Osteoblast (primary cell): ENCODE results near the gene NHERF2. TPM values are rescaled to one million over a fixed set of nuclear protein-coding genes. Genes with fewer than 3 reads are reported as not detected.

ENCODE experiments used
- DNase-seq: peaks from one replicate; pipeline ENCODE4 v3.0.0; 2011; ENCODE audit warnings: low spot score, mixed read lengths; ENCODE audit not compliant: insufficient read length; ENCODE audit errors: missing footprints
- H2AFZ ChIP-seq: 2 replicates; pipeline ENCODE4 v1.6.0; 2011; ENCODE audit warnings: mild to moderate bottlenecking, low read length
- H3K27ac ChIP-seq: 2 replicates; pipeline ENCODE4 v1.5.1; 2011; ENCODE audit warnings: mild to moderate bottlenecking, low read depth, low read length, moderate library complexity
- H3K27me3 ChIP-seq: 2 replicates; pipeline ENCODE4 v1.6.0; 2012; ENCODE audit warnings: mild to moderate bottlenecking, control low read depth, inconsistent platforms, low read length, moderate library complexity; ENCODE audit not compliant: insufficient read depth
- H3K36me3 ChIP-seq: 2 replicates; pipeline ENCODE4 v1.5.1; 2011; ENCODE audit warnings: mild to moderate bottlenecking, low read length, control low read depth, moderate library complexity; ENCODE audit not compliant: insufficient read depth
- H3K4me1 ChIP-seq: 2 replicates; pipeline ENCODE4 v1.5.1; 2011; ENCODE audit warnings: mild to moderate bottlenecking, low read length, control low read depth, moderate library complexity; ENCODE audit not compliant: insufficient read depth
- H3K4me2 ChIP-seq: 2 replicates; pipeline ENCODE4 v1.6.0; 2011; ENCODE audit warnings: mild to moderate bottlenecking, low read length; ENCODE audit not compliant: insufficient read depth
- H3K4me3 ChIP-seq: fragments of 200-600 bp; sonication (generic); 3 replicates; pipeline ENCODE4 v1.5.1; 2012; ENCODE audit warnings: mild to moderate bottlenecking, low read length, inconsistent platforms; ENCODE audit not compliant: insufficient read depth
- H3K79me2 ChIP-seq: 2 replicates; pipeline ENCODE4 v1.6.0; 2012; ENCODE audit warnings: mild to moderate bottlenecking, low read length, control low read depth, inconsistent platforms; ENCODE audit not compliant: insufficient read depth
- H3K9me3 ChIP-seq: 2 replicates; pipeline ENCODE4 v1.5.1; 2011; ENCODE audit warnings: low read depth, low read length, control low read depth
- H4K20me1 ChIP-seq: 2 replicates; pipeline ENCODE4 v1.6.0; 2012; ENCODE audit warnings: mild to moderate bottlenecking, low read length, control low read depth; ENCODE audit not compliant: insufficient read depth
- total RNA-seq: library from RNA; depleted of rRNA; stranded (reverse); fragments of >200 nt; gene quantifications from 2 replicates; pipeline ENCODE4 v1.2.3, GENCODE V29; 2012
- TF ChIP-seq, protein P1 (sequence below): IDR thresholded peaks from 2 replicates; pipeline ENCODE4 v1.5.1; 2011; ENCODE audit warnings: mild to moderate bottlenecking, low read depth, low read length, moderate library complexity; ENCODE audit errors: extremely low read depth

NHERF2 gene
- total RNA-seq, 1 donor: 33.7 TPM

DNA sequence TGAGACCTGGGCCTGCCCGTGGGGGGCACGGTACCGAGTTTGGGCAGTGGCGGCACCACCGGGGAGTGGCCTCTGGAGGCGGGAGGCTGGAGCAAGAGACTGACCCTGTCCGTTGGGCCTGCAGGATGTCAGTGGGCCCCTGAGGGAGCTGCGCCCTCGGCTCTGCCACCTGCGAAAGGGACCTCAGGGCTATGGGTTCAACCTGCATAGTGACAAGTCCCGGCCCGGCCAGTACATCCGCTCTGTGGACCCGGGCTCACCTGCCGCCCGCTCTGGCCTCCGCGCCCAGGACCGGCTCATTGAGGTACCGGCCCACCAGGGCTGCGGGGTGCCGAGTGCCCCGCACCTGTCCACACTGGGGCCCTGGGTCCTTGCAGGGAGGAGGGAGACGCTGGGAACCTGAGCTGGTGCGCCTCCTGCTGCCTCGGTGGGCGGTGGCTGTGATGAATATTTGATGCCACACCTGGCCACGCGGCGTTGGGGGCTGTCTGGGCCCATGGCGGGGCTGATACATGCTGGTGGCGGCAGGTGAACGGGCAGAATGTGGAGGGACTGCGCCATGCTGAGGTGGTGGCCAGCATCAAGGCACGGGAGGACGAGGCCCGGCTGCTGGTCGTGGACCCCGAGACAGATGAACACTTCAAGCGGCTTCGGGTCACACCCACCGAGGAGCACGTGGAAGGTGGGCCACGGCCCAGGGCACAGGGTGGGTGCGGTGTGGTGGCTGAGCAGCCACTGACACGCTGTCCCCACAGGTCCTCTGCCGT lies 9.7 kb downstream of the NHERF2 start:
- Histone ChIP-seq H4K20me1 (no peaks in the 10 kb centered on the region), H3K27me3 (no peaks in the 10 kb centered on the region), H3K4me3 (peak overlapping the region; percentile 44), H3K4me1 (peaks cover 53% of the 10 kb centered on the region), H3K36me3 (peaks cover 20% of the 10 kb centered on the region), H3K79me2 (peaks cover 19% of the 10 kb centered on the region), H3K9me3 (no peaks in the 10 kb centered on the region), H2AFZ (peak overlapping the region; percentile 59), H3K4me2 (peak overlapping the region; percentile 73), H3K27ac (peak overlapping the region; percentile 86)
- TF ChIP-seq, protein P1, sequence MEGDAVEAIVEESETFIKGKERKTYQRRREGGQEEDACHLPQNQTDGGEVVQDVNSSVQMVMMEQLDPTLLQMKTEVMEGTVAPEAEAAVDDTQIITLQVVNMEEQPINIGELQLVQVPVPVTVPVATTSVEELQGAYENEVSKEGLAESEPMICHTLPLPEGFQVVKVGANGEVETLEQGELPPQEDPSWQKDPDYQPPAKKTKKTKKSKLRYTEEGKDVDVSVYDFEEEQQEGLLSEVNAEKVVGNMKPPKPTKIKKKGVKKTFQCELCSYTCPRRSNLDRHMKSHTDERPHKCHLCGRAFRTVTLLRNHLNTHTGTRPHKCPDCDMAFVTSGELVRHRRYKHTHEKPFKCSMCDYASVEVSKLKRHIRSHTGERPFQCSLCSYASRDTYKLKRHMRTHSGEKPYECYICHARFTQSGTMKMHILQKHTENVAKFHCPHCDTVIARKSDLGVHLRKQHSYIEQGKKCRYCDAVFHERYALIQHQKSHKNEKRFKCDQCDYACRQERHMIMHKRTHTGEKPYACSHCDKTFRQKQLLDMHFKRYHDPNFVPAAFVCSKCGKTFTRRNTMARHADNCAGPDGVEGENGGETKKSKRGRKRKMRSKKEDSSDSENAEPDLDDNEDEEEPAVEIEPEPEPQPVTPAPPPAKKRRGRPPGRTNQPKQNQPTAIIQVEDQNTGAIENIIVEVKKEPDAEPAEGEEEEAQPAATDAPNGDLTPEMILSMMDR: no peak
- no peak for DNase-seq

GRCh38 chr16:2037115-2037514 lies 10.4 kb downstream of the NHERF2 start:
- Histone ChIP-seq H3K36me3 (peaks cover 20% of the 10 kb centered on the region), H2AFZ (no peak overlapping the region), H3K4me2 (no peak overlapping the region), H3K27ac (no peak overlapping the region), H3K27me3 (no peaks in the 10 kb centered on the region), H3K4me3 (no peak overlapping the region), H4K20me1 (no peaks in the 10 kb centered on the region), H3K9me3 (no peaks in the 10 kb centered on the region), H3K4me1 (peaks cover 53% of the 10 kb centered on the region), H3K79me2 (peaks cover 19% of the 10 kb centered on the region)
- DNase-seq: no peak
- TF ChIP-seq, protein P1: no peak

DNA sequence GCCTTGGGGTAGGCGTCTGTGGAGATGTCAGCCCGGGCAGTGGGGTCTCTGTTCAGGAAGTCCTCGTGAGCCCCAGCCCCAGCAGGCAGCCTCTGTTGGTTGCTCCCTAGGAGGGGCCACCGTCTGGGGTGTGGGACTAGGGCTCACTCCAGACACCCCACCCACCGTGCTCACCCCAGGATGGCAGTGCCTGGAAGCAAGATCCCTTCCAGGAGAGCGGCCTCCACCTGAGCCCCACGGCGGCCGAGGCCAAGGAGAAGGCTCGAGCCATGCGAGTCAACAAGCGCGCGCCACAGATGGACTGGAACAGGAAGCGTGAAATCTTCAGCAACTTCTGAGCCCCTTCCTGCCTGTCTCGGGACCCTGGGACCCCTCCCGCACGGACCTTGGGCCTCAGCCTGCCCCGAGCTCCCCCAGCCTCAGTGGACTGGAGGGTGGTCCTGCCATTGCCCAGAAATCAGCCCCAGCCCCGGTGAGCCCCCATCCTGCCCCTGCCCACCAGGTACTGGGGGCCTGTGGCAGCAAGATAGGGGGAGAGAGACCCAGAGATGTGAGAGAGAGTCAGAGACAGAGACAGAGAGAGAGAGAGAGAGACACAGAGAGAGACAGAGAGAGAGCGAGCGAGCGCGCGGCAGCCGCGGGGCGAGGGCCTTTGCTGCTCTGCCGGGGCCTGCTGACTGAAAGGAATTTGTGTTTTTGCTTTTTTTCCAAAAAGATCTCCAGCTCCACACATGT lies 11.1 kb downstream of the NHERF2 start:
- Histone ChIP-seq H3K27me3 (no peaks in the 10 kb centered on the region), H3K27ac (no peak overlapping the region), H3K4me3 (no peak overlapping the region), H3K4me2 (no peak overlapping the region), H3K9me3 (no peaks in the 10 kb centered on the region), H4K20me1 (no peaks in the 10 kb centered on the region), H3K4me1 (peaks cover 50% of the 10 kb centered on the region), H2AFZ (no peak overlapping the region), H3K36me3 (peaks cover 20% of the 10 kb centered on the region), H3K79me2 (peaks cover 19% of the 10 kb centered on the region)
- no peak for DNase-seq
- TF ChIP-seq, protein P1: no peak
